HepG2 (cell line): ENCODE results near the gene YBX2. TPM values are rescaled to one million over a fixed set of nuclear protein-coding genes. Genes with fewer than 3 reads are reported as not detected.

Experiments
- BORCS8-MEF2B ChIP-seq: sonication (generic); formaldehyde crosslinking; IDR thresholded peaks from 2 replicates; pipeline ENCODE4 v1.8.0; 2022; ENCODE audit warnings: mild to moderate bottlenecking, missing genetic modification reagents
- FOXA3 ChIP-seq: IDR thresholded peaks from 2 replicates; pipeline ENCODE4 v1.6.1; 2016; ENCODE audit warnings: missing genetic modification reagents, missing compliant biosample characterization
- KDM3A ChIP-seq: IDR thresholded peaks from 2 replicates; pipeline ENCODE4 v1.6.1; 2018; ENCODE audit warnings: low read depth, missing compliant biosample characterization
- KLF6 ChIP-seq: IDR thresholded peaks from 2 replicates; pipeline ENCODE4 v1.8.0; 2016; ENCODE audit warnings: missing biosample characterization, missing genetic modification reagents
- YY1 ChIP-seq: IDR thresholded peaks from 2 replicates; pipeline ENCODE4 v1.6.1; 2011; ENCODE audit warnings: low read length, low read depth, moderate library complexity, mild to moderate bottlenecking; ENCODE audit not compliant: insufficient read depth, insufficient replicate concordance
- ZNF124 ChIP-seq: sonication (generic); formaldehyde crosslinking; IDR thresholded peaks from 2 replicates; pipeline ENCODE4 v1.4.0; 2020; ENCODE audit warnings: missing genetic modification reagents
- ZNF432 ChIP-seq: sonication (generic); formaldehyde crosslinking; IDR thresholded peaks from 2 replicates; pipeline ENCODE4 v1.5.0; 2020; ENCODE audit warnings: missing genetic modification reagents, mild to moderate bottlenecking, borderline replicate concordance
- ZNF567 ChIP-seq: sonication (generic); formaldehyde crosslinking; IDR thresholded peaks from 2 replicates; pipeline ENCODE4 v1.8.1; 2023; ENCODE audit warnings: mild to moderate bottlenecking, missing genetic modification reagents, borderline replicate concordance
- ZNF850 ChIP-seq: sonication (generic); formaldehyde crosslinking; conservative IDR thresholded peaks from 2 replicates; pipeline ENCODE4 v1.9.0; 2021; ENCODE audit warnings: mild to moderate bottlenecking, missing genetic modification reagents
- polyA plus RNA-seq, 8 experiments: library from polyadenylated mRNA; depleted of rRNA in 3 of 8; stranded (reverse) in 7 of 8; unstranded in 1 of 8; fragments of >200 nt; fragmentation: Illumina TruSeq in 4 of 8; extraction: Trizol in 4 of 8; gene quantifications; 2 replicates each; pipeline versions ENCODE4 v1.2.1 to v1.2.3, GENCODE V29; 2011 to 2016; ENCODE audit warnings: low read depth in 4 of 8, missing spikeins in 1 of 8, mixed read lengths in 1 of 8; ENCODE audit not compliant: insufficient read depth in 1 of 8
- total RNA-seq, 5 experiments: library from RNA; depleted of rRNA; stranded (reverse); fragments of >200 nt; fragmentation: Illumina TruSeq; extraction: Trizol; gene quantifications; 2 replicates each; pipeline ENCODE4 v1.2.3, GENCODE V29; 2016; ENCODE audit warnings: low read depth in 1 of 5
- TF ChIP-seq, protein P1 (sequence below): sonication (generic); formaldehyde crosslinking; IDR thresholded peaks from 2 replicates; pipeline ENCODE4 v1.5.1; 2020; ENCODE audit warnings: mild to moderate bottlenecking, missing genetic modification reagents, borderline replicate concordance
- TF ChIP-seq, protein P2 (sequence below): IDR thresholded peaks from 2 replicates; pipeline ENCODE4 v1.6.1; 2018; ENCODE audit warnings: missing genetic modification reagents
- TF ChIP-seq, protein P3 (sequence below): sonication (generic); formaldehyde crosslinking; IDR thresholded peaks from 2 replicates; pipeline ENCODE4 v1.5.1; 2020; ENCODE audit warnings: missing genetic modification reagents, mild to moderate bottlenecking, borderline replicate concordance
- TF ChIP-seq, protein P4 (sequence below), 2 experiments: IDR thresholded peaks; 2 replicates each; pipeline ENCODE4 v1.6.1; 2011 to 2012; ENCODE audit warnings: low read length in 2 of 2, borderline replicate concordance in 1 of 2, low read depth in 1 of 2, mild to moderate bottlenecking in 1 of 2, moderate library complexity in 1 of 2
- TF ChIP-seq, protein P5 (sequence below): sonication (generic); formaldehyde crosslinking; IDR thresholded peaks from 2 replicates; pipeline ENCODE4 v1.4.0; 2020; ENCODE audit warnings: mild to moderate bottlenecking, missing genetic modification reagents, borderline replicate concordance

The YBX2 gene
- total and polyA plus RNA-seq, 2 of the 13 experiments (the other 11 are each of a cell fraction or from before 2014, with no cell fraction given) = 0.12 to 0.22 TPM

DNA sequence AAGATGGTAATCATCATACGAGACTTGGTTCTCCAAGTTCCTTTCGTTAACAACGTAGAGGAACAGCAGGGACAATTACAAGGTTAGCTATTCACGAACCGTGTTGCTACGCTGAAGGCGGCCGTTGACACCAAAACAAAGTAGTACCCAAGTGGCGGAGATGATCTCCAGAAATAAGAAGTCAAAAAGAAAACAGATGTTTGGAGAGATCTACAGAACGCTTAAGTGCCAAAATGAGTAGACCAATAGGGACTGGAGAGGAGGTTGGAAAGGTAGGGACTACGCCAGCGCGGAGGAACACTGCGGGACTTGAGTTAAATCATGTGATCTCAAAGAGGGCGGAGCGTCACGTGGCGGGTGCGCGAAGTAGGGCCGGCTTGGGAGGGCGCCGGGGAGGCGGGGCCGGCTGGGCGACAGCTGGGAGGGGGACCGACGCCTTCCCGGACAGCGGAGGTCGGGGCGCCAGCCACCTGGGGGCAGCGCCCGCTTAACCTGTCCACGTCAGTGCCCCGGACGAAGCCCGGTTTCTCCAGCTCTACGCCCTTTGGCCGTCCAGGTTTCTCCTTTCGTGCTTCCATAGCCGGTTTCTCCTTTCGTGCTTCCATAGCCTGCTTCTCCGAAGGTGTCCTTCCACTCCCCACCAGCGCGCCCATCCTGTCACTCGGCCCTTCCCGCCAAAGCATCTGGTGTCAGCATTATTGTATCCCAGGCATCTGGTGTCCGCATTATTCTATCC is 51.6 kb downstream of the YBX2 start (continued):
- TF ChIP-seq FOXA3 (CRISPR knock-in tag) (peak; percentile 75), KDM3A (CRISPR knock-in tag) (0 out of 2 replicates have a peak, but pooled peaks have one; percentile 54), ZNF124 (CRISPR knock-in tag) (peak; percentile 37; the same call in 1 of the 2 replicates), ZNF567 (no peak), KLF6 (CRISPR knock-in tag) (0 out of 2 replicates have a peak, but pooled peaks have one; percentile 28), BORCS8-MEF2B (CRISPR knock-in tag) (peak; percentile 18; the same call in 1 of the 2 replicates), YY1 (peak; percentile 73), ZNF432 (CRISPR knock-in tag) (no peak), ZNF850 (no peak)
- TF ChIP-seq, protein P1, sequence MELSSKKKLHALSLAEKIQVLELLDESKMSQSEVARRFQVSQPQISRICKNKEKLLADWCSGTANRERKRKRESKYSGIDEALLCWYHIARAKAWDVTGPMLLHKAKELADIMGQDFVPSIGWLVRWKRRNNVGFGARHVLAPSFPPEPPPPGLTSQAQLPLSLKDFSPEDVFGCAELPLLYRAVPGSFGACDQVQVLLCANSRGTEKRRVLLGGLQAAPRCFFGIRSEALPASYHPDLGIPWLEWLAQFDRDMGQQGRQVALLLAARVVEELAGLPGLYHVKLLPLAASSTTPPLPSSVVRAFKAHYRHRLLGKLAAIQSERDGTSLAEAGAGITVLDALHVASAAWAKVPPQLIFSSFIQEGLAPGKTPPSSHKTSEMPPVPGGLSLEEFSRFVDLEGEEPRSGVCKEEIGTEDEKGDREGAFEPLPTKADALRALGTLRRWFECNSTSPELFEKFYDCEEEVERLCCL (CRISPR knock-in tag) = no peak
- TF ChIP-seq, protein P2, sequence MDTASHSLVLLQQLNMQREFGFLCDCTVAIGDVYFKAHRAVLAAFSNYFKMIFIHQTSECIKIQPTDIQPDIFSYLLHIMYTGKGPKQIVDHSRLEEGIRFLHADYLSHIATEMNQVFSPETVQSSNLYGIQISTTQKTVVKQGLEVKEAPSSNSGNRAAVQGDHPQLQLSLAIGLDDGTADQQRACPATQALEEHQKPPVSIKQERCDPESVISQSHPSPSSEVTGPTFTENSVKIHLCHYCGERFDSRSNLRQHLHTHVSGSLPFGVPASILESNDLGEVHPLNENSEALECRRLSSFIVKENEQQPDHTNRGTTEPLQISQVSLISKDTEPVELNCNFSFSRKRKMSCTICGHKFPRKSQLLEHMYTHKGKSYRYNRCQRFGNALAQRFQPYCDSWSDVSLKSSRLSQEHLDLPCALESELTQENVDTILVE (CRISPR knock-in tag) = peak; percentile 58; the same call in 1 of the 2 replicates
- TF ChIP-seq, protein P3, sequence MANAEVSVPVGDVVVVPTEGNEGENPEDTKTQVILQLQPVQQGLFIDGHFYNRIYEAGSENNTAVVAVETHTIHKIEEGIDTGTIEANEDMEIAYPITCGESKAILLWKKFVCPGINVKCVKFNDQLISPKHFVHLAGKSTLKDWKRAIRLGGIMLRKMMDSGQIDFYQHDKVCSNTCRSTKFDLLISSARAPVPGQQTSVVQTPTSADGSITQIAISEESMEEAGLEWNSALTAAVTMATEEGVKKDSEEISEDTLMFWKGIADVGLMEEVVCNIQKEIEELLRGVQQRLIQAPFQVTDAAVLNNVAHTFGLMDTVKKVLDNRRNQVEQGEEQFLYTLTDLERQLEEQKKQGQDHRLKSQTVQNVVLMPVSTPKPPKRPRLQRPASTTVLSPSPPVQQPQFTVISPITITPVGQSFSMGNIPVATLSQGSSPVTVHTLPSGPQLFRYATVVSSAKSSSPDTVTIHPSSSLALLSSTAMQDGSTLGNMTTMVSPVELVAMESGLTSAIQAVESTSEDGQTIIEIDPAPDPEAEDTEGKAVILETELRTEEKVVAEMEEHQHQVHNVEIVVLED = peak; percentile 74
- TF ChIP-seq, protein P4, sequence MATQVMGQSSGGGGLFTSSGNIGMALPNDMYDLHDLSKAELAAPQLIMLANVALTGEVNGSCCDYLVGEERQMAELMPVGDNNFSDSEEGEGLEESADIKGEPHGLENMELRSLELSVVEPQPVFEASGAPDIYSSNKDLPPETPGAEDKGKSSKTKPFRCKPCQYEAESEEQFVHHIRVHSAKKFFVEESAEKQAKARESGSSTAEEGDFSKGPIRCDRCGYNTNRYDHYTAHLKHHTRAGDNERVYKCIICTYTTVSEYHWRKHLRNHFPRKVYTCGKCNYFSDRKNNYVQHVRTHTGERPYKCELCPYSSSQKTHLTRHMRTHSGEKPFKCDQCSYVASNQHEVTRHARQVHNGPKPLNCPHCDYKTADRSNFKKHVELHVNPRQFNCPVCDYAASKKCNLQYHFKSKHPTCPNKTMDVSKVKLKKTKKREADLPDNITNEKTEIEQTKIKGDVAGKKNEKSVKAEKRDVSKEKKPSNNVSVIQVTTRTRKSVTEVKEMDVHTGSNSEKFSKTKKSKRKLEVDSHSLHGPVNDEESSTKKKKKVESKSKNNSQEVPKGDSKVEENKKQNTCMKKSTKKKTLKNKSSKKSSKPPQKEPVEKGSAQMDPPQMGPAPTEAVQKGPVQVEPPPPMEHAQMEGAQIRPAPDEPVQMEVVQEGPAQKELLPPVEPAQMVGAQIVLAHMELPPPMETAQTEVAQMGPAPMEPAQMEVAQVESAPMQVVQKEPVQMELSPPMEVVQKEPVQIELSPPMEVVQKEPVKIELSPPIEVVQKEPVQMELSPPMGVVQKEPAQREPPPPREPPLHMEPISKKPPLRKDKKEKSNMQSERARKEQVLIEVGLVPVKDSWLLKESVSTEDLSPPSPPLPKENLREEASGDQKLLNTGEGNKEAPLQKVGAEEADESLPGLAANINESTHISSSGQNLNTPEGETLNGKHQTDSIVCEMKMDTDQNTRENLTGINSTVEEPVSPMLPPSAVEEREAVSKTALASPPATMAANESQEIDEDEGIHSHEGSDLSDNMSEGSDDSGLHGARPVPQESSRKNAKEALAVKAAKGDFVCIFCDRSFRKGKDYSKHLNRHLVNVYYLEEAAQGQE (IDR thresholded peaks at IDR 0.05; ENCODE audit: borderline replicate concordance in 1 of 2, low read depth in 1 of 2, low read length in 2 of 2) = peak in 1 of 2 experiments; percentile 38; a peak in 1 of 4 replicates
- TF ChIP-seq, protein P5, sequence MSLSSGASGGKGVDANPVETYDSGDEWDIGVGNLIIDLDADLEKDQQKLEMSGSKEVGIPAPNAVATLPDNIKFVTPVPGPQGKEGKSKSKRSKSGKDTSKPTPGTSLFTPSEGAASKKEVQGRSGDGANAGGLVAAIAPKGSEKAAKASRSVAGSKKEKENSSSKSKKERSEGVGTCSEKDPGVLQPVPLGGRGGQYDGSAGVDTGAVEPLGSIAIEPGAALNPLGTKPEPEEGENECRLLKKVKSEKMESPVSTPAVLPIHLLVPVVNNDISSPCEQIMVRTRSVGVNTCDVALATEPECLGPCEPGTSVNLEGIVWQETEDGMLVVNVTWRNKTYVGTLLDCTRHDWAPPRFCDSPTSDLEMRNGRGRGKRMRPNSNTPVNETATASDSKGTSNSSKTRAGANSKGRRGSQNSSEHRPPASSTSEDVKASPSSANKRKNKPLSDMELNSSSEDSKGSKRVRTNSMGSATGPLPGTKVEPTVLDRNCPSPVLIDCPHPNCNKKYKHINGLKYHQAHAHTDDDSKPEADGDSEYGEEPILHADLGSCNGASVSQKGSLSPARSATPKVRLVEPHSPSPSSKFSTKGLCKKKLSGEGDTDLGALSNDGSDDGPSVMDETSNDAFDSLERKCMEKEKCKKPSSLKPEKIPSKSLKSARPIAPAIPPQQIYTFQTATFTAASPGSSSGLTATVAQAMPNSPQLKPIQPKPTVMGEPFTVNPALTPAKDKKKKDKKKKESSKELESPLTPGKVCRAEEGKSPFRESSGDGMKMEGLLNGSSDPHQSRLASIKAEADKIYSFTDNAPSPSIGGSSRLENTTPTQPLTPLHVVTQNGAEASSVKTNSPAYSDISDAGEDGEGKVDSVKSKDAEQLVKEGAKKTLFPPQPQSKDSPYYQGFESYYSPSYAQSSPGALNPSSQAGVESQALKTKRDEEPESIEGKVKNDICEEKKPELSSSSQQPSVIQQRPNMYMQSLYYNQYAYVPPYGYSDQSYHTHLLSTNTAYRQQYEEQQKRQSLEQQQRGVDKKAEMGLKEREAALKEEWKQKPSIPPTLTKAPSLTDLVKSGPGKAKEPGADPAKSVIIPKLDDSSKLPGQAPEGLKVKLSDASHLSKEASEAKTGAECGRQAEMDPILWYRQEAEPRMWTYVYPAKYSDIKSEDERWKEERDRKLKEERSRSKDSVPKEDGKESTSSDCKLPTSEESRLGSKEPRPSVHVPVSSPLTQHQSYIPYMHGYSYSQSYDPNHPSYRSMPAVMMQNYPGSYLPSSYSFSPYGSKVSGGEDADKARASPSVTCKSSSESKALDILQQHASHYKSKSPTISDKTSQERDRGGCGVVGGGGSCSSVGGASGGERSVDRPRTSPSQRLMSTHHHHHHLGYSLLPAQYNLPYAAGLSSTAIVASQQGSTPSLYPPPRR (CRISPR knock-in tag) = peak; percentile 28; the same call in 1 of the 2 replicates
